Skeletal muscle cell (primary cell): Measurements from ENCODE around the gene CCP110.

Experiments used
- DNase-seq: peaks from one replicate; pipeline ENCODE4 v3.0.0-alpha.2; 2010; ENCODE audit warnings: low read depth
- H3K4me3 ChIP-seq: 2 replicates; pipeline ENCODE4 v1.5.1; 2011; ENCODE audit warnings: low read depth, mild to moderate bottlenecking, control low read depth, low read length, moderate library complexity

CCP110 gene

DNA sequence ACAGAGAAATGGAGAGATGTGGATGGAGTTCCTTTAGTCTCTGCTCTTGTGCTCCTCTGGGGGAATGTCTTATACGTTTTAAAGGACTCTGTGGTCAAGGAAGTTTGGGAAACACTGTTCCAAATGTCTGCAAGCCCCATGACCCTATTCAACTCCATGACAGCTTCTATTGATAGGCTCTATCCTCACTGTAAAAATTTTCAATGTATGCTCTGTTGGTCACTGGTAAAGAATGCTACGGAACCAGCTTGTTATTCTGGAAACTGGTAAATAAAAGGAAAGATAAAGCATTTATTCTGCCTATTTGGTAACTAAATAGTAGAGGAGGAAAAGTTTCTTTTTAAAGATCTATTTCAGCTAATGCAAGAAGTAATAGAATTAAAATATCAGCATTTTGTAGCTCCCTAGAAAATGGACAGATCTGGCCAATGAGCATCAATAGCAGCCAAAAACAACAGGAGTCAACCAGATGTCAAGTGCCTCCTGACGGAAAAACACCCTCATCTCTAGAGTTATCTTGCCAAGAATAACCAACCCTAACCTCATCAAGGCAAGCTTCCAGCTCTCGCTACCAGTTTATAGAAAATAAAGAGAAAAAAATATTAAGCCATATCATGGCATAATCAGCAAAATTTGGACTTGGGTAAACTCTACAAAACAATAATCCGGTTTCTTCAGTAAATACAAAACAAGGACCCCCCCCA lies 18.0 kb upstream of the CCP110 start:
- DNase-seq: no peak
- no peak overlapping the region for H3K4me3 ChIP-seq

DNA sequence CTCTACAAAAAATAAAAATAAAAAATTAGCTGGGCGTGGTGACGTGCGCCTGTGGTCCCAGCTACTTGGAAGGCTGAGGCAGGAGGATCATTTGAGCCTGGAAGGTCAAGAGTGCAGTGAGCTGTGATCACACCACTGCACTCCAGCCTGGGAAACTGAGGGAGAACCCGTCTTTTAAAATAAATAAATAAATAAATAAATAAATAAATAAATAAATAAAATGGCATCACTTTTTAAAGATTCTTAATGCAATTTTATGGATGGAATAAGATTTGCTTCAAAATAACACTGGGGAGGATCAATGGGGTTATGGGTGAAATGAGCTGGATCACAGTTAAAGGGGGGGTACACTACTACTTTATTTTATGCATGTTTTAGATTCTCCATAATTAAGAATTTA lies 16.8 kb upstream of the CCP110 start:
- H3K4me3 ChIP-seq: no peak overlapping the region
- DNase-seq: no peak

DNA sequence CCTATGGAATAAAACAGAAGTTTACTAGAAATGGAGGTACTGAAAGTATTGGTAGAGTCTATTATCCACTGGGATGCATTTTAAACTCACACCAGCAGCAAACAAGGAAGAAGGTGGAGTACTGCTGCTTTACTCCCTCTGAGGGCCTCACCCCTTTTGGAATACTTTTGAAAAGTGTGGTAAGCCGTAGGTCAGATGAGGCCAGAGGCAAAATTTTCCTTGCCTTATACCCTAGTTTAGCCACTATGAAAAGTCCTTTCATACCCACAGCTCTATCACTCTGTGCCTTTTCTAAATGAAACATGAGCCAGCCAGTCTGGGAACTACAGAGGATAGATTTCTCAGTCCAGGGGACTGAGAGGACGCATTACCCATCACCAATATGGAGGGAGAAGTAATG lies 15.9 kb upstream of the CCP110 start:
- H3K4me3 ChIP-seq: no peak overlapping the region
- DNase-seq: no peak

DNA sequence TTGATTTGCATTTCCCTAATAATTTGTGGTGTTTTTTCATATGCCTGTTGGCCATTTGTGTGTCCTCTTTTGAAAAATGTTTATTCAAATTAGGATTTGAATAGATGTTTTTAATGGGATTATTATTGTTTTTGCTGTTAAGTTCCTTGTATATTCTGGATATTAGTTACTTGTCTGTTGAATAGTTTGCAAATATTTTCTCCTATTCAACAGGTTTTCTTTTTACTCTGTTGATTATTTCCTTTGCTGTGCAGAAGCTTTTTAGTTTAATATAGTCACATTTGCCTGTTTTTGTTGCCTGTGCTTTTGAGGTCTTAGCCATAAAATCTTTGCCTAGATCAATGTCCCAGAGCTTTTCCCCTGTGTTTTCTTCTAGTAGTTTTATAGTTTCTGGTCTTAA lies 11.4 kb upstream of the CCP110 start:
- DNase-seq: no peak
- no peak overlapping the region for H3K4me3 ChIP-seq

DNA sequence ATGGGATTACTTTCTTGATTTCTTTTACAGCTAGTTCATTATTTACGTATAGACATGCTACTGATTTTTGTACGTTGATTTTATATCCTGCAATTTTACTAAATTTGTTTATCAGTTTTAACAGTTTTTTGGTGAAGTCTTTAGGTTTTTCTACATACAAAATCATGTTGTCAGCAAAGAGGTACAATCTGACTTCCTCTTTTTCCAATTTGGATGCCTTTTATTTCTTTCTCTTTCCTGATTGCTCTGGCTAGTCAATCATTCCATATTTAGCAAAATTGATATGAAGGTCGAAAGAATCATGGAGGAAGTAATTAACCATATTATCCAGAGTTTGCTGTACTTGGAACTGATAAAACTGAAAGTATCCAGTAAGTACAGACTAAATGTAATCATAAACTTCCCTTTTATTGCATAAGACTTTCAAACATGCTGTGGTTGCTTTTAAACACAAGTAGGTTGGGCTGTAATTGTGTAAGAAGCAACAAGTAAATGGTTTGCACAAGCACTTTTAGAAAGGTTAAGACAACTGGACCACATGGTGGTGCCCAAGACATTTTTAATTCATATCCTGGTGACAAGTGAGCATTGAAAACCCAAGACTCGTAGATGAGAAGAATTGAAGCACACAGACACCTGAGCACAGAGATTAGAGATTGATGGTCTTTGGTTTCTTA lies 10.2 kb upstream of the CCP110 start:
- H3K4me3 ChIP-seq: no peak overlapping the region
- no peak for DNase-seq

DNA sequence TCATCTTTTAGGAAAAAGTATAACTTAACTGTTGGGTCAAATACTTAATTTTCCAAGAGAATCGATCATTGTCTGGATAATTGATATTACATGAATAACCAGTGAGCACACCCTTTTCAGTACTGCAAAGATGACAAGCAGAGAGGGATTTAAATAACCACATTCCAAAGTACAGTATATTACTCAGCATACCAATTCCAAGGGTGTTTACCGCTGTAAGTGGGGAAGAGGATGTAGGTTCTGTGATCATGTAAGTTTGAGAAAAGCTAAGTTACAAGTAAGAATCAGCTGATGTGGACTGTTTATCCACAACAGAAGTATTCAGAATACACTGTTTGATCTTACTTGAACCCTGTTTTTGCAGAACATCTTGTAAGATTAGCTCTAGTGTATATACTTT lies 8.0 kb upstream of the CCP110 start:
- no peak for DNase-seq
- H3K4me3 ChIP-seq: no peak overlapping the region

DNA sequence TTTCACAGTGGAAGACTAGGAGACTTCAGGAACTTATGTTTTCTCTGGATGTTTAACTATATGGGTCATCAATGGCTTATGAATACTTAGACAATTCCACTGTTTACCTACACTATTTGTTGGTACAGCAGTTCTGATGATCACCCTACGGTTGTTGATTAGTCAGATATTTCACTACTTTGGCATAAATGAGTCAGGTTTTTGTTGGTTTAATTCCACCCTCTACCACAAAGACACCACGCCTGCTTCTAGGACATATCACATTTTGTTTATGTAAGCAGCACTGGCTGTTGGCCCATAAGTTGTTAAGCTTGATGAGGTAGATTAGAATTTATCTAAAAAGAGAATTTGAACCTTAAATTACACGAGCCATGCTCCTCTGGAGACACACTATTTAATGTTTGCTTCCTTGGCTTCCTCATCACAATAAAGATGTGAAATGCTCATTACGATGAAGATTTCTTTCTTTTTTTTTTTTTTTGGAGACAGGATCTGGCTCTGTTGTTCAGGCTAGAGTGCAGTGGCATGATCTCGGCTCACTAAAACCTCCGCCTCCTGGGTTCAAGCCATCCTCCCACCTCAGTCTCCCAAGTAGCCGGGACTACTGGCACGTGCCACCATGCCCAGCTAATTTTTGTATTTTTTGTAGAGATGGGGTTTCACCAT lies 6.2 kb upstream of the CCP110 start:
- H3K4me3 ChIP-seq: no peak overlapping the region
- DNase-seq: no peak

DNA sequence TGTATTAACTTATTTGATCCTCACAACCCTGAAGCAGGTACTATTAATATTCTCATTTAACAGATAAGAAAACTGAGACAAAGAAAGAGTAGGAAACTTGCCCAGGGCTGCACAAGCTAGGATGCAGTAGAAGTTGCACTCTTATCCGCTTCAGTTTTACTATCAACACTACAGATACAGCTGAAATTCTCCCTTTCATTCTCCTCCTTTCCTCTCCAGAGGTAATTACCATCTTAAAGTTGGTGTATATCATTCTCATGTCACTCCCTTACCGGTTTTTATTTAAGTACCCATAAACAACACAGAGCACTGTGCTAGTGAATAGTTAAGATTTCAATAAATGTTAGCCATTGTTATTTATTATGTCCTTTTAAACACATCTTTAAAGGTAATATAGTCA lies 5.4 kb upstream of the CCP110 start:
- H3K4me3 ChIP-seq: no peak overlapping the region
- no peak for DNase-seq

DNA sequence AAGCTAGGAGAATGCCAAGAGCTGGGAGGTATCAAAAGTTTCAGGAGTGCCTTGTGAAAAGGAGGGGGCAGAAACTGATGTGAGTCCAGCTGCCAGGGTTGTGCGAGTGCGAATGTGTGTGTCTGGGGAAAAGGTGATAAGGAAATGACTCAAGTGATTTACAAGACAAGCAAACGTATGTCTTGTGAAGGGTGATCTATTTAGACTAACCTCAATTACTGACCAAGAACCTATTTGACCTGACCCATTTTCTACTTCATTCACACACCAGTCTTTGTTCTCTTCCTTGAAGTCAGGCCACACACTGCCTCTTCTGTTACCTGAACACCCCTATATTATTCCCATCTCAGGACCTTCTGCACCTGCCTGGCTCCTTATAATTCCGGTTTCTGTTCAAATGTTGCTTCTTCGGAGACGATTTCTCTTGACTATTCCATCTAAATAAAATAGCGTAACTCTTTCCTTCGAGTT lies 2.8 kb upstream of the CCP110 start:
- H3K4me3 ChIP-seq: peak overlapping the region; percentile 83
- no peak for DNase-seq

DNA sequence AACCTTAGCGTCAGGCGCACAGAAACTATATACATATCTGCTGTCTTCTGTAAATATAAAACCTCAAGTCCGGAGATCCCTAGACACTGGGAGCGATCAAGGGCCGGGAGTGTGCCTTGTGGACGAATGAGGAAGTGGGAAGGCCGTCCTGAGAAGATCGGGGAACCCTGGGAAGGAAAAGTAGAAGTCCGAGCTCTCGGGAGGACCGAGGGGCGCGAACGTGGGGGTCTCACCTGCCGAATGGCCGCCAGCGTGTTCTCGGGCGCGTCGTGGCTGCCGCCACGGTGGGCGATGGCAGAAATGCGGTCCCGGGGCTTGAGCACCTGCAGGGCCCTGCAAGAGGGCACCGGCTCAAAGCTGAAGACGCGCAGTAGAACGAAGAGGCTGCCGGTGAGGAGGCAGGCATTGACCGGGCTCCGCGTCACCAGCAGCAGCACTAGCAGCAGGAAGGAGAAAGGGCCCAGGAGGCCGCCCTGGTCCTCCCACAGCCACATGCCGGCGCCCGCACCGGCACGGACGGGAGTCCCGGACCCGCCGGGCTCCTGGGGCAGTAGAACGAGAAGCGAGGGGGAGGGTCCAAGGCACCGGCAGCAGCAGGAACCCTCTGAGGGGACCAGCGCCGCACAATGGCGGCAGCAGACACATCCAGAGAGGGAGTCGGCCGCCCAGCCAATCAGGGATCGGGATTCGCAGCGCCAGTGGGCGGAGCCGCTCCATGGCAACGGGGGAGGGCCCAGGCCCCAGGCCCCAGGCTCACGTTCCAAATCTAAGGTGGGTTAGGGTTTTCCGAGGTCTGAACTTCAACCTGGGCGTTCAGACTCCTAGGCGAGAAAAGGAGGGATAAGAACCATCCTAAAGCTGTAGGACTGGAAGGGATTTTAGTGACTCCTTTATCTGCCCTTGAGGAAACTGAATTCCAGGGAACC lies 2.0 kb upstream of the CCP110 start, which contains the start of gene GDE1:
GDE1 (minus strand) TSS at position 628 of the 926 bp plus-strand sequence; CDS start at position 494, 134 bp downstream.
- peak within 1 kb of the TSS; percentile 83 for H3K4me3 ChIP-seq
- peak; percentile 51 for DNase-seq

DNA sequence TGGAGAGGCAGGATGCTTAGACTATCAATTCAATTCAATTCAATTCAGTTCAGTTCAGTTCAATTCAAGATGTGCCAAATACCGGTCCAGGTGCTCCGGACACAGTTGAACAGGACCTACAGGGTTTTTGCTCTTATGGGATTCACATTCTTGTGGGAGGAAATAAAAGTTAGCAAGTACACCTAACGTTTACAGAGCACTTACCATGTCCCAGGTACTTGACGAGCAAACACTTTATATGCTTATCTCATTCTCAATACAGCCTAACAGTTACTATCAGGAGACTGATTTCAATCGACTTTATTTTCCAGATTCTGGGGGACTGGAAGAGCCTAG lies 1.4 kb upstream of the CCP110 start:
- no peak for DNase-seq
- peak overlapping the region; percentile 83 for H3K4me3 ChIP-seq

DNA sequence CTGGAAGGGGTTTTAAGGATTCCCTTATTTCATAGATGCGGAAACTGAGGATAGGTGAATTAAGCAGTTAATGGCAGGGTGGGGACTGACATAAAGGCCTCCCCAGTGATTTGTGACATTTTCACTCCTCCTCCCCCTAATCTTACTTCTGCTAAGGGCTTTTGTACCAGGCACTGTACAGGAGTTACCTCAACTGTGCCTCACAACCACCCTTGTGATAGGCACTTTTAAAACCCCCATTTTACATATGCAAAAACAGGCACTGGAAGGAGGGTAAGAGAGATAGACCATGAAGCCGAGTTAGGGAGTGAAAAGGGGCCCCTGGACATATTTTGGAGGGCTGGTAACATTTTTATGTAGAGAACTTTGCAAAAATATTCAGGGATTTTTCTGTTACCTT lies 982 bp upstream of the CCP110 start:
- H3K4me3 ChIP-seq: no peak overlapping the region
- no peak for DNase-seq

DNA sequence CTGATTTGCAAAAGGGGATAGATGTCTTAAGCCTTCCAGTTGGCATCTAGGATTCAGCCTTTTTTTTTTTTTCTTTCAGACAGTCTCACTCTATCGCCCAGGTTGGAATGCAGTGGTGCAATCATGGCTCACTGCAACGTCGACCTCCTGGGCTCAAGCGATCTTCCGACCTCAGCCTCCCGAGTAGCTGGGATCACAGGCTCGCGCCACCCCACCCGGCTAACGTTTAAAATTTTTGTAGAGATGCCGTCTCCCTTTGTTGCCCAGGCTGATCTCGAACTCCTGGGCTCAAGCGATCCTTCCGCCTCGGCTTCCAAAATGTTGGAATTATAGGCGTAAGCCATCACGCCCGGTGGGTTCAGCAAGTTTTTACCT lies 571 bp upstream of the CCP110 start:
- no peak overlapping the region for H3K4me3 ChIP-seq
- no peak for DNase-seq

DNA sequence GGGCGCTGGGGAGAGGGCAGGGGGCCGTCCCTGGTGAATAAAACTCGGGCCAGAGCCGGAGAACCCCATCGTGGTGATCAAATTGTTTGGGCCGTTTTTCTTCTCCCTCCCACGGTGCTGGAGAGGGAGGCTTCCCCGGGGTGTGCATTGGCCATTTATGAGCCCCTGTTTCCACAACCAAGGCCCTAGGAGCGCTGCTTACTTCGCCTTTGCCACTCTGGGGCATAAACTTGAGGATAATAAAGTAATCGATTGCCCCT lies 544 bp downstream of the CCP110 start:
- no peak for DNase-seq
- peak overlapping the region; percentile 98 for H3K4me3 ChIP-seq

DNA sequence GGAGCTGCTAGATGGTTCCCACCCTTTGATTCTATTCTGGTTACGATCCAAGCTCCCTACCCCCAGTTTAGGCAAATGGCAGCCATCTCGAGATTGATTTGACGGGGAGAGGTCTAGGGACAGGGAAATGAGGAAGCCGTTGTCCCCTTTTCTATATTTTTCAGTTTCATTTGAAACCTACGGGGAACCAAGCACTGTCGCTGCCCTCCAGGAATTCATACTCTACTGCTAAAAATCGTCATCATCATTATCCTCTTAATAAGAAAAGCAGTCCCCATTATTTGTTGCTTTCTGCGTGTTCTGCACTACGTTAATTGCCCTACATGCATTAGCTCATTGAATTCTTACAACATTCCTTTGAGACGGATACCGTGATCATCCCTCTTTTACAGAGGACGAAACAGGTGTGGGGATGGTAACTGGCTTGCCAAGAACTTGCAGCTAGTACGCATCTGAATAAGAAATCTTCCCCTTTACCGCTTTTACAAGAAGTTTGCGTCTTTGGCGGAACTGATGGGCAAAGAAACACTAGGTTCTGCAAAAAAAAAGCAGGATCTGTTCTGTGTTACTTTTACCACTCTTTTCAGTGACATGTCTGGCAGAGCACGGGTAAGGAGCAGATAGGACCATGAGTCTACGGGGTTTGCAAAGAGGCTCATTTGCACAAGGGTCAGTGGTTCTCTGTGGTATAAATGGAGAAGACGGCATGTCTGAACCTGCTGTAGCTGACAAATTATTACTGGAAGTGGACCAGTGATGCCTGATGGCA lies 1.1 kb downstream of the CCP110 start:
- no peak for DNase-seq

DNA sequence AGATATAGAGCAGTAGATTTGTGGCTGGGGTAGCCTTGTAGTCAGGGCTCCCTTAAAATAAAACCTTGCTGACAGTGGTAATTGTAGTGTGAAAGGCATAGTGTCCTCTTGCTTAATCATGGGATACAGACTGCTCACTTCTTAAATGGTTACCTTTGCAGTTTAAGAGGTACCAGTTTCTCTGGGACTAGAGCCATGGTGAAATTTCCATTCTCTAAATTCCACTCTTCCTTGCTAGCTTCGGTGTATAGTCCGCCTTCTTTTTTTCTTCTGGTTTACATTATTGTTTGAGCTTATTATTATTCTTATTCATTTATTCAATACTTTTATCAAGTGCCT lies 1.6 kb downstream of the CCP110 start:
- H3K4me3 ChIP-seq: peak overlapping the region; percentile 98
- DNase-seq: no peak

More for the DNA sequence above, 1.1 kb downstream of the CCP110 start:
- H3K4me3 ChIP-seq: peak overlapping the region; percentile 98

DNA sequence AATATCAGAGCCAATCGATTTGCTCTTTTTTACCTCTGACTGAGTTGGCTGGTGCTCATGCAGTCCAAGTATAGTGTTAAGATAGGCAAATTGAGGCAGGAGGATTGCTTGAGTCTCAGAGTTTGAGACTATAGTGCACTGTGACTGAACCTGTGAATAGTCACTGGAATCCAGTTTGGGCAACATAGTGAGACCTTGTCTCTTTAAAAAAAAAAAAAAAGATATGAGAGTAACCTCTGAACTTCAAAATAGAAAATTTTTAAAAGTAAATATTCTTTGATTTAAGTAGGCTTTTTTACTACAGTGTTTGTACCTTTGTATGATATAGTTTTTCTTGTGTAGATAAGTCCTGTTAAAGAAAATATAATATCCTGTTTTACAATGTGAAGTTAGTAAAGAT lies 3.4 kb downstream of the CCP110 start:
- no peak for DNase-seq

DNA sequence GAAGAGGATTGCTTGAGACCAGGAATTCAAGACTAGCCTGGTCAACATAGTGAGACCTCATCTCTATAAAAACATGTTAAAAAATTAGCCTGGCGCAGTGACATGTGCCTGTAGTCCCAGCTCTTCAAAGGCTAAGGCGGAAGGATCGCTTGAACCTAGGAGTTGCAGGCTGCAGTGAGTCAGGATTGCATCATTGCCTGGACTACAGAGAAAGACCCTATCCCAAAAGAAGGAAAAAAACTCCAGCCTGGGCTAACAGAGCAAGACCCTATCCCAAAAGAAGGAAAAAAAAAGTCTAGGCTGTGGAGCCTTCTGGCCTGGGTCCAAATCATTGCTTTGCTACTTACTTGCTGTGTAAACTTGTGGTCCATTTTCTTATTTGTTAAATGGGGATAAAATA lies 4.9 kb downstream of the CCP110 start:
- no peak for DNase-seq
- H3K4me3 ChIP-seq: no peak overlapping the region

More for the DNA sequence above, 3.4 kb downstream of the CCP110 start:
- H3K4me3 ChIP-seq: no peak overlapping the region

DNA sequence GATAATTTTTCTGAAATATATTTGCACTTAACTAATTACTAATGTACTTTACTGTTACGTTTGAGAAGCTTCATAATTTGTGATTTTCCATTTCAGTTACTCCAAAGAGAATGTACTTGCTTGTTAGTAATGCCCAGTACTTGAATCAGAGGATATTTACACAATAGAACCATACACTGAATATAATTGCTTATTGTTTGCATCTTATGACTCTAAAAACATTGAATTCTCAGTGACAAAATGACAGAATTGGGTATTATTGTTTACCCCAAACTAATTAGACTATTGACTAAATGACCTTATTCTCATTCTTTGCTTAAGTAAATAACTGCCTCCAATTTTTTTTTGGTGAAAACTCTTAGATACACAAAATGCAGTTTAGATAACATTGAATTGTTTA lies 8.9 kb downstream of the CCP110 start:
- H3K4me3 ChIP-seq: no peak overlapping the region
- DNase-seq: no peak
